HG03521 (cell line): ENCODE measurements around the gene MACROD2.

Source experiments
- ATAC-seq: cut with Tn5 transposase; IDR thresholded peaks from one replicate; pipeline ENCODE4 v1.9.1; 2021; ENCODE audit warnings: mild to moderate bottlenecking, moderate library complexity; ENCODE audit not compliant: unreplicated experiment

Gene MACROD2

GRCh38 chr20:14783766-14784165 lies 788.5 kb downstream of the MACROD2 start:
- ATAC-seq, result no peak

GRCh38 chr20:14785065-14785743 lies 789.9 kb downstream of the MACROD2 start:
- ATAC-seq, result no peak

- ATAC-seq, result no peak
Observed at GRCh38 chr20:14790190-14790589, 794.9 kb downstream of the MACROD2 start.

GRCh38 chr20:14790771-14791620 lies 795.7 kb downstream of the MACROD2 start:
- no peak for ATAC-seq

- ATAC-seq, result no peak
Observed at GRCh38 chr20:14792915-14793314, 797.6 kb downstream of the MACROD2 start.

- no peak for ATAC-seq
Observed at GRCh38 chr20:14799545-14800216, 804.4 kb downstream of the MACROD2 start.

GRCh38 chr20:14800707-14801425 lies 805.5 kb downstream of the MACROD2 start:
- no peak for ATAC-seq

GRCh38 chr20:14801591-14802325 lies 806.4 kb downstream of the MACROD2 start:
- no peak for ATAC-seq

- ATAC-seq, result no peak
Observed at GRCh38 chr20:14807224-14807623, 811.9 kb downstream of the MACROD2 start.

GRCh38 chr20:14815340-14815739 lies 820.0 kb downstream of the MACROD2 start:
- ATAC-seq, result no peak

- no peak for ATAC-seq
Observed at GRCh38 chr20:14816471-14816870, 821.2 kb downstream of the MACROD2 start.

- ATAC-seq, result no peak
Observed at GRCh38 chr20:14817101-14817500, 821.8 kb downstream of the MACROD2 start.

- no peak for ATAC-seq
Observed at GRCh38 chr20:14820771-14821170, 825.5 kb downstream of the MACROD2 start.

- ATAC-seq, result no peak
Observed at GRCh38 chr20:14821251-14821650, 825.9 kb downstream of the MACROD2 start.

GRCh38 chr20:14824996-14825395 lies 829.7 kb downstream of the MACROD2 start:
- no peak for ATAC-seq

GRCh38 chr20:14826543-14827313 lies 831.4 kb downstream of the MACROD2 start:
- ATAC-seq, result no peak

- ATAC-seq, result no peak
Observed at GRCh38 chr20:14828459-14828858, 833.1 kb downstream of the MACROD2 start.

GRCh38 chr20:14829906-14830305 lies 834.6 kb downstream of the MACROD2 start:
- peak; percentile 40 for ATAC-seq

GRCh38 chr20:14830466-14830865 lies 835.1 kb downstream of the MACROD2 start:
- peak; percentile 68 for ATAC-seq

GRCh38 chr20:14830899-14831298 lies 835.6 kb downstream of the MACROD2 start:
- ATAC-seq, result no peak
